K562 (cell line): ENCODE results near the gene RAB31. TPM values are rescaled to one million over a fixed set of nuclear protein-coding genes. Genes with fewer than 3 reads are reported as not detected.
A peak's percentile ranks its signal among the peaks of the same experiment; 100 is the strongest.

Source experiments
- AFF1 ChIP-seq, 2 experiments: fragments of 450-650 bp; IDR thresholded peaks; 2 replicates each; pipeline ENCODE4 v1.6.1; 2018; ENCODE audit warnings: mild to moderate bottlenecking in 2 of 2, low read depth in 1 of 2; ENCODE audit not compliant: partially characterized antibody in 2 of 2
- ATF7 ChIP-seq: fragments of 450-650 bp; IDR thresholded peaks from 2 replicates; pipeline ENCODE4 v1.7.1; 2014; ENCODE audit warnings: mild to moderate bottlenecking, moderate library complexity
- ESRRA ChIP-seq: fragments of 450-650 bp; IDR thresholded peaks from 2 replicates; pipeline ENCODE4 v1.6.1; 2014; ENCODE audit warnings: low read depth, mild to moderate bottlenecking, moderate library complexity, borderline replicate concordance
- HDGF ChIP-seq: fragments of 450-650 bp; IDR thresholded peaks from 2 replicates; pipeline ENCODE4 v1.6.1; 2016
- MCM7 ChIP-seq, 2 experiments: fragments of 450-650 bp; IDR thresholded peaks; 2 replicates each; pipeline ENCODE4 v1.6.1; 2016 to 2018
- PBX2 ChIP-seq, 2 experiments: IDR thresholded peaks in 1 of 2; conservative IDR thresholded peaks in 1 of 2; 2 replicates each; pipeline ENCODE4 v1.6.1; 2016; ENCODE audit warnings: low read depth in 2 of 2, mild to moderate bottlenecking in 1 of 2, missing compliant biosample characterization in 1 of 2, missing genetic modification characterization in 1 of 2, moderate library complexity in 1 of 2
- TEAD4 ChIP-seq, 2 experiments: sonication (generic) in 1 of 2; formaldehyde crosslinking in 1 of 2; IDR thresholded peaks; 2 replicates each; pipeline versions ENCODE4 v1.6.1 to v1.8.0; 2012 to 2022; ENCODE audit warnings: borderline replicate concordance in 1 of 2, inconsistent platforms in 1 of 2, low read length in 1 of 2, mild to moderate bottlenecking in 1 of 2, missing genetic modification reagents in 1 of 2
- polyA plus RNA-seq, 8 experiments: library from polyadenylated mRNA; depleted of rRNA in 4 of 8; stranded (reverse) in 5 of 8; unstranded in 3 of 8; fragments of >200 nt; fragmentation: Nextera tagmentation in 2 of 8; fragmentation: Illumina TruSeq in 1 of 8; extraction: Ambion mirVana in 2 of 8; extraction: Trizol in 1 of 8; gene quantifications; 2 replicates each; pipeline versions ENCODE4 v1.2.1 to v1.2.3, GENCODE V29; 2011 to 2014; ENCODE audit warnings: inconsistent platforms in 1 of 8, missing spikeins in 1 of 8
- total RNA-seq, 7 experiments: library from RNA; depleted of rRNA in 6 of 7; stranded (reverse); fragments of >200 nt in 6 of 7; fragmentation: Illumina TruSeq in 2 of 7; extraction: Trizol in 2 of 7; gene quantifications; 2 replicates each; pipeline versions ENCODE4 v1.2.1 to v1.2.3, GENCODE V29; 2011 to 2021; ENCODE audit warnings: low replicate concordance in 1 of 7
- TF ChIP-seq, protein P1 (sequence below), 2 experiments: IDR thresholded peaks; 2 replicates each; pipeline ENCODE4 v1.6.1; 2012; ENCODE audit warnings: improper control_type of control experiment in 2 of 2, low read depth in 2 of 2, low read length in 2 of 2, borderline replicate concordance in 1 of 2
- TF ChIP-seq, protein P2 (sequence below): fragments of 450-650 bp; IDR thresholded peaks from 2 replicates; pipeline ENCODE4 v1.6.1; 2017; ENCODE audit warnings: antibody characterized with exemption, mild to moderate bottlenecking
- TF ChIP-seq, protein P3 (sequence below): fragments of 200-400 bp; formaldehyde crosslinking; IDR thresholded peaks from 2 replicates; pipeline ENCODE4 v1.6.1; 2017; ENCODE audit warnings: mild to moderate bottlenecking, low read depth, low read length, moderate library complexity

RAB31 gene
- total and polyA plus RNA-seq, 9 of the 15 experiments (the other 6 are each of a cell fraction or from before 2014, with no cell fraction given): 20.7 to 70.4 (median 41.3) TPM

GRCh38 chr18:9811978-9812377, 103.9 kb downstream of the RAB31 start (continued):
- TF ChIP-seq, protein P1, sequence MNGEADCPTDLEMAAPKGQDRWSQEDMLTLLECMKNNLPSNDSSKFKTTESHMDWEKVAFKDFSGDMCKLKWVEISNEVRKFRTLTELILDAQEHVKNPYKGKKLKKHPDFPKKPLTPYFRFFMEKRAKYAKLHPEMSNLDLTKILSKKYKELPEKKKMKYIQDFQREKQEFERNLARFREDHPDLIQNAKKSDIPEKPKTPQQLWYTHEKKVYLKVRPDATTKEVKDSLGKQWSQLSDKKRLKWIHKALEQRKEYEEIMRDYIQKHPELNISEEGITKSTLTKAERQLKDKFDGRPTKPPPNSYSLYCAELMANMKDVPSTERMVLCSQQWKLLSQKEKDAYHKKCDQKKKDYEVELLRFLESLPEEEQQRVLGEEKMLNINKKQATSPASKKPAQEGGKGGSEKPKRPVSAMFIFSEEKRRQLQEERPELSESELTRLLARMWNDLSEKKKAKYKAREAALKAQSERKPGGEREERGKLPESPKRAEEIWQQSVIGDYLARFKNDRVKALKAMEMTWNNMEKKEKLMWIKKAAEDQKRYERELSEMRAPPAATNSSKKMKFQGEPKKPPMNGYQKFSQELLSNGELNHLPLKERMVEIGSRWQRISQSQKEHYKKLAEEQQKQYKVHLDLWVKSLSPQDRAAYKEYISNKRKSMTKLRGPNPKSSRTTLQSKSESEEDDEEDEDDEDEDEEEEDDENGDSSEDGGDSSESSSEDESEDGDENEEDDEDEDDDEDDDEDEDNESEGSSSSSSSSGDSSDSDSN (IDR thresholded peaks at IDR 0.05; ENCODE audit: borderline replicate concordance in 1 of 2, low read depth in 2 of 2, low read length in 2 of 2): 0 out of 4 replicates have a peak, but pooled peaks of 1 of the 2 experiments have one; percentile 31
- TF ChIP-seq TEAD4 (IDR thresholded peaks at IDR 0.05; ENCODE audit: low read length) (peak; percentile 11; the same call in 1 of the 2 replicates), TEAD4 (CRISPR knock-in tag; IDR thresholded peaks at IDR 0.05; ENCODE audit: borderline replicate concordance) (no peak), ESRRA (peak; percentile 22; the same call in 1 of the 2 replicates), HDGF (no peak), AFF1 (IDR thresholded peaks at IDR 0.05; ENCODE audit: low read depth in 1 of 2, partially characterized antibody in 2 of 2) (peak in 1 of 2 experiments; percentile 12), MCM7 (IDR thresholded peaks at IDR 0.05) (no peak), ATF7 (peak; percentile 79), PBX2 (CRISPR knock-in tag; IDR thresholded peaks at IDR 0.05; ENCODE audit: low read depth) (no peak), PBX2 (tag; conservative IDR thresholded peaks at IDR 0.05; ENCODE audit: low read depth) (peak; percentile 17; the same call in 1 of the 2 replicates)
- TF ChIP-seq, protein P2, sequence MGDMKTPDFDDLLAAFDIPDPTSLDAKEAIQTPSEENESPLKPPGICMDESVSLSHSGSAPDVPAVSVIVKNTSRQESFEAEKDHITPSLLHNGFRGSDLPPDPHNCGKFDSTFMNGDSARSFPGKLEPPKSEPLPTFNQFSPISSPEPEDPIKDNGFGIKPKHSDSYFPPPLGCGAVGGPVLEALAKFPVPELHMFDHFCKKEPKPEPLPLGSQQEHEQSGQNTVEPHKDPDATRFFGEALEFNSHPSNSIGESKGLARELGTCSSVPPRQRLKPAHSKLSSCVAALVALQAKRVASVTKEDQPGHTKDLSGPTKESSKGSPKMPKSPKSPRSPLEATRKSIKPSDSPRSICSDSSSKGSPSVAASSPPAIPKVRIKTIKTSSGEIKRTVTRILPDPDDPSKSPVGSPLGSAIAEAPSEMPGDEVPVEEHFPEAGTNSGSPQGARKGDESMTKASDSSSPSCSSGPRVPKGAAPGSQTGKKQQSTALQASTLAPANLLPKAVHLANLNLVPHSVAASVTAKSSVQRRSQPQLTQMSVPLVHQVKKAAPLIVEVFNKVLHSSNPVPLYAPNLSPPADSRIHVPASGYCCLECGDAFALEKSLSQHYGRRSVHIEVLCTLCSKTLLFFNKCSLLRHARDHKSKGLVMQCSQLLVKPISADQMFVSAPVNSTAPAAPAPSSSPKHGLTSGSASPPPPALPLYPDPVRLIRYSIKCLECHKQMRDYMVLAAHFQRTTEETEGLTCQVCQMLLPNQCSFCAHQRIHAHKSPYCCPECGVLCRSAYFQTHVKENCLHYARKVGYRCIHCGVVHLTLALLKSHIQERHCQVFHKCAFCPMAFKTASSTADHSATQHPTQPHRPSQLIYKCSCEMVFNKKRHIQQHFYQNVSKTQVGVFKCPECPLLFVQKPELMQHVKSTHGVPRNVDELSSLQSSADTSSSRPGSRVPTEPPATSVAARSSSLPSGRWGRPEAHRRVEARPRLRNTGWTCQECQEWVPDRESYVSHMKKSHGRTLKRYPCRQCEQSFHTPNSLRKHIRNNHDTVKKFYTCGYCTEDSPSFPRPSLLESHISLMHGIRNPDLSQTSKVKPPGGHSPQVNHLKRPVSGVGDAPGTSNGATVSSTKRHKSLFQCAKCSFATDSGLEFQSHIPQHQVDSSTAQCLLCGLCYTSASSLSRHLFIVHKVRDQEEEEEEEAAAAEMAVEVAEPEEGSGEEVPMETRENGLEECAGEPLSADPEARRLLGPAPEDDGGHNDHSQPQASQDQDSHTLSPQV: peak; percentile 65; the same call in 1 of the 2 replicates
- TF ChIP-seq, protein P3, sequence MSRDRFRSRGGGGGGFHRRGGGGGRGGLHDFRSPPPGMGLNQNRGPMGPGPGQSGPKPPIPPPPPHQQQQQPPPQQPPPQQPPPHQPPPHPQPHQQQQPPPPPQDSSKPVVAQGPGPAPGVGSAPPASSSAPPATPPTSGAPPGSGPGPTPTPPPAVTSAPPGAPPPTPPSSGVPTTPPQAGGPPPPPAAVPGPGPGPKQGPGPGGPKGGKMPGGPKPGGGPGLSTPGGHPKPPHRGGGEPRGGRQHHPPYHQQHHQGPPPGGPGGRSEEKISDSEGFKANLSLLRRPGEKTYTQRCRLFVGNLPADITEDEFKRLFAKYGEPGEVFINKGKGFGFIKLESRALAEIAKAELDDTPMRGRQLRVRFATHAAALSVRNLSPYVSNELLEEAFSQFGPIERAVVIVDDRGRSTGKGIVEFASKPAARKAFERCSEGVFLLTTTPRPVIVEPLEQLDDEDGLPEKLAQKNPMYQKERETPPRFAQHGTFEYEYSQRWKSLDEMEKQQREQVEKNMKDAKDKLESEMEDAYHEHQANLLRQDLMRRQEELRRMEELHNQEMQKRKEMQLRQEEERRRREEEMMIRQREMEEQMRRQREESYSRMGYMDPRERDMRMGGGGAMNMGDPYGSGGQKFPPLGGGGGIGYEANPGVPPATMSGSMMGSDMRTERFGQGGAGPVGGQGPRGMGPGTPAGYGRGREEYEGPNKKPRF: no peak
